CD14-positive monocyte (primary cell): ENCODE data around the gene ACAP1. TPM values are rescaled to one million over a fixed set of nuclear protein-coding genes. Genes with fewer than 3 reads are reported as not detected.

Experiments used
- DNase-seq, 3 donors: peaks; one replicate each; pipeline ENCODE4 v3.0.0-alpha.2; 2011 to 2022
- H2AFZ ChIP-seq: 2 replicates; pipeline ENCODE4 v1.6.0; 2012; ENCODE audit warnings: mild to moderate bottlenecking, low read depth, low read length, inconsistent platforms; ENCODE audit not compliant: insufficient read depth, poor library complexity, severe bottlenecking
- H3K27ac ChIP-seq, 2 donors: 1 replicate in 1 of 2; 2 replicates in 1 of 2; pipeline ENCODE4 v1.5.1; 2012 to 2013; ENCODE audit warnings: low read length in 2 of 2, control low read depth in 1 of 2, inconsistent platforms in 1 of 2, low read depth in 1 of 2, mild to moderate bottlenecking in 1 of 2
- H3K27me3 ChIP-seq, 2 donors: one replicate each; pipeline versions ENCODE4 v1.6.0 to v1.6.1; 2011 to 2013; ENCODE audit warnings: low read length in 2 of 2; ENCODE audit not compliant: control insufficient read depth in 2 of 2, insufficient read depth in 2 of 2
- H3K36me3 ChIP-seq, 2 donors: replicated peaks in 1 of 2; 1 replicate in 1 of 2; 2 replicates in 1 of 2; pipeline versions ENCODE4 v1.5.1 to v1.6.1; 2012 to 2013; ENCODE audit warnings: low read length in 2 of 2, control low read depth in 1 of 2, inconsistent platforms in 1 of 2, mild to moderate bottlenecking in 1 of 2; ENCODE audit not compliant: insufficient read depth in 2 of 2, control insufficient read depth in 1 of 2
- H3K4me1 ChIP-seq, 2 donors: 1 replicate in 1 of 2; 2 replicates in 1 of 2; pipeline versions ENCODE4 v1.5.1 to v1.6.1; 2012 to 2013; ENCODE audit warnings: low read length in 2 of 2, control low read depth in 1 of 2, inconsistent platforms in 1 of 2, mild to moderate bottlenecking in 1 of 2, moderate library complexity in 1 of 2; ENCODE audit not compliant: insufficient read depth in 2 of 2, control insufficient read depth in 1 of 2
- H3K4me2 ChIP-seq: replicated peaks from 2 replicates; pipeline ENCODE3; 2012; ENCODE audit warnings: low read length, moderate library complexity, mild to moderate bottlenecking; ENCODE audit not compliant: poor library complexity, severe bottlenecking; ENCODE audit errors: extremely low read depth
- H3K4me3 ChIP-seq, 3 experiments: fragments of 200-600 bp in 1 of 3; sonication (generic) in 1 of 3; replicated peaks in 1 of 3; 1 replicate in 2 of 3; 2 replicates in 1 of 3; pipeline ENCODE4 v1.5.1; 2011 to 2013; ENCODE audit warnings: low read length in 3 of 3, mild to moderate bottlenecking in 3 of 3, control low read depth in 2 of 3, low read depth in 2 of 3, inconsistent platforms in 1 of 3, moderate library complexity in 1 of 3
- H3K79me2 ChIP-seq: 2 replicates; pipeline ENCODE4 v1.6.0; 2012; ENCODE audit warnings: mild to moderate bottlenecking, control low read depth, inconsistent platforms, low read length, moderate library complexity; ENCODE audit not compliant: insufficient read depth
- H3K9ac ChIP-seq: 2 replicates; pipeline ENCODE4 v1.6.0; 2017; ENCODE audit warnings: low read length, mild to moderate bottlenecking; ENCODE audit not compliant: insufficient read depth, poor library complexity, severe bottlenecking
- H3K9me3 ChIP-seq, 2 donors: replicated peaks in 1 of 2; 1 replicate in 1 of 2; 2 replicates in 1 of 2; pipeline versions ENCODE4 v1.5.1 to v1.6.1; 2012 to 2013; ENCODE audit warnings: low read length in 2 of 2, control low read depth in 1 of 2; ENCODE audit not compliant: control insufficient read depth in 1 of 2, insufficient read depth in 1 of 2
- H4K20me1 ChIP-seq: 2 replicates; pipeline ENCODE4 v1.6.0; 2012; ENCODE audit warnings: mild to moderate bottlenecking, low read length, control low read depth, moderate library complexity; ENCODE audit not compliant: insufficient read depth
- H3K27ac Mint-ChIP-seq, 7 donors: one replicate each; pipeline ENCODE4 v1.8.0; 2020; ENCODE audit warnings: mild to moderate bottlenecking in 7 of 7, mixed read lengths in 7 of 7, moderate library complexity in 6 of 7, inconsistent platforms in 2 of 7
- H3K27me3 Mint-ChIP-seq, 3 donors: one replicate each; pipeline ENCODE4 v1.8.0; 2021 to 2022; ENCODE audit warnings: low read depth in 3 of 3, mild to moderate bottlenecking in 3 of 3, mixed read lengths in 3 of 3, moderate library complexity in 3 of 3, inconsistent platforms in 1 of 3
- H3K36me3 Mint-ChIP-seq, 2 donors: one replicate each; pipeline ENCODE4 v1.8.0; 2020; ENCODE audit warnings: mixed read lengths in 2 of 2, inconsistent platforms in 1 of 2, mild to moderate bottlenecking in 1 of 2
- H3K4me1 Mint-ChIP-seq: one replicate; pipeline ENCODE4 v1.8.0; 2020; ENCODE audit warnings: mild to moderate bottlenecking, mixed read lengths
- H3K4me3 Mint-ChIP-seq, 2 donors: one replicate each; pipeline ENCODE4 v1.8.0; 2020; ENCODE audit warnings: mild to moderate bottlenecking in 2 of 2, mixed read lengths in 2 of 2, moderate library complexity in 1 of 2
- H3K9me3 Mint-ChIP-seq, 7 donors: one replicate each; pipeline ENCODE4 v1.8.0; 2020 to 2022; ENCODE audit warnings: mixed read lengths in 7 of 7, mild to moderate bottlenecking in 6 of 7, moderate library complexity in 6 of 7, inconsistent platforms in 2 of 7
- CTCF ChIP-seq: fragments of 200-600 bp; IDR thresholded peaks from one replicate; pipeline ENCODE4 v1.8.0; 2022; ENCODE audit warnings: antibody characterized with exemption, mild to moderate bottlenecking
- WGBS: methylation state at CpG from one replicate; pipeline ENCODE4 v1.1.5; 2013; ENCODE audit warnings: missing lambda C conversion rate; ENCODE audit not compliant: insufficient coverage; 5-methylcytosine and 5-hydroxymethylcytosine counted together
- intact Hi-C, 2 donors: fragments of 100-400 bp; cut with micrococcal nuclease; formaldehyde crosslinking; loops; one replicate each; pipeline versions ENCODE4 v1.15.0 to v1.15.1; 2023
- polyA plus RNA-seq, 3 donors: library from polyadenylated mRNA; depleted of rRNA in 1 of 3; unstranded in 2 of 3; stranded (reverse) in 1 of 3; fragments of 300-500 nt in 2 of 3; fragments of >200 nt in 1 of 3; fragmentation: Illumina TruSeq in 2 of 3; gene quantifications; 1 replicate in 2 of 3; 2 replicates in 1 of 3; pipeline ENCODE4 v1.2.3, GENCODE V29; 2012 to 2021

ACAP1 gene
- polyA plus RNA-seq, 3 donors: 32.1 to 68.5 (median 40.5) TPM

DNA sequence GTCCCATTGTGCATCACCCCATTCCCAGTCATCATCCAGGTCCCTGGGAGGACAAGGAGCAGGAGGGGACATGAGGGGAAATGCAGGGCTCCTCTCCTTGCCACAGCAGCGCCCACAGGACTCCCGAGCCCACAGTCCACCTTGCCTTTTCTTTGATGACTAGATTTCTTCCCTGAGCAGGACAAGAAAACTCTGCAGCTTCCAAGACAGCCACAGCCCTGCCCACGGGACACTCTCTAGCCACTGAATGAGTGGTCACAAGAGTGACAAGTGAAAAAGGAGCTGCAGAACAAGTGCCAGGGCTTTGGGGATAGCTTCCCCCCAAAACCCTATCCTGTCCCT, 11.9 kb upstream of the ACAP1 start:
- H3K27ac ChIP-seq: no peak overlapping the region
- TF ChIP-seq CTCF: peak; percentile 63
- H3K4me3 ChIP-seq: no peak overlapping the region
- 80% methylated on average over 1 of the region's 3 CpGs for WGBS
- peaks cover 7% of the 10 kb centered on the region for H4K20me1 ChIP-seq
- Mint-ChIP-seq H3K4me1 (peaks cover 12% of the 10 kb centered on the region), H3K9me3 (no peaks in the 10 kb centered on the region), H3K4me3 (no peak overlapping the region), H3K27ac (no peak overlapping the region), H3K36me3 (peaks cover 48 to 77% of the 10 kb centered on the region in 2 donors), H3K27me3 (peaks cover 0 to 2% (median 0%) of the 10 kb centered on the region in 3 donors)
- H3K36me3 ChIP-seq: peaks cover 60 to 71% of the 10 kb centered on the region in 2 donors
- no peak for DNase-seq
- intact Hi-C loops: loop anchor here in 1 of 2 donors (10.0 kb wide), 1 partner anchor 250 kb away; the partner anchor contains the start of gene CD68
- H2AFZ ChIP-seq: no peak overlapping the region
- no peaks in the 10 kb centered on the region for H3K27me3 ChIP-seq
- no peaks in the 10 kb centered on the region for H3K9me3 ChIP-seq
- peaks cover 12 to 14% of the 10 kb centered on the region in 2 donors for H3K4me1 ChIP-seq
- H3K4me2 ChIP-seq: no peak overlapping the region
- H3K79me2 ChIP-seq: peaks cover 18% of the 10 kb centered on the region
- H3K9ac ChIP-seq: no peak overlapping the region

GRCh38 chr17:7325031-7325528, 11.2 kb upstream of the ACAP1 start:
- Histone ChIP-seq H4K20me1 (peaks cover 7% of the 10 kb centered on the region), H3K27ac (no peak overlapping the region), H3K9me3 (no peaks in the 10 kb centered on the region), H3K79me2 (peaks cover 18% of the 10 kb centered on the region), H3K36me3 (peaks cover 59 to 67% of the 10 kb centered on the region in 2 donors), H2AFZ (no peak overlapping the region), H3K4me2 (no peak overlapping the region), H3K9ac (no peak overlapping the region), H3K27me3 (no peaks in the 10 kb centered on the region), H3K4me1 (peaks cover 16 to 18% of the 10 kb centered on the region in 2 donors), H3K4me3 (no peak overlapping the region)
- H3K27me3 Mint-ChIP-seq: peaks cover 0 to 2% (median 0%) of the 10 kb centered on the region in 3 donors
- WGBS: 96% methylated on average over 8 of the region's 19 CpGs
- no peak for TF ChIP-seq CTCF
- no peaks in the 10 kb centered on the region for H3K9me3 Mint-ChIP-seq
- peaks cover 16% of the 10 kb centered on the region for H3K4me1 Mint-ChIP-seq
- DNase-seq: no peak
- H3K36me3 Mint-ChIP-seq: peaks cover 48 to 70% of the 10 kb centered on the region in 2 donors
- intact Hi-C loops: loop anchor here in 1 of 2 donors (10.0 kb wide), 1 partner anchor 250 kb away; the partner anchor contains the start of gene CD68
- H3K4me3 Mint-ChIP-seq: no peak overlapping the region
- H3K27ac Mint-ChIP-seq: peak overlapping the region in 1 of 7 donors; percentile 78
